MM.1S (cell line): ENCODE results near the gene PMFBP1.
A peak's percentile ranks its signal among the peaks of the same experiment; 100 is the strongest.

Experiments
- DNase-seq: peaks from one replicate; pipeline ENCODE4 v3.0.0-alpha.2; 2015
- H2AFZ ChIP-seq: fragments of 300-600 bp; sonication (generic); 2 replicates; pipeline ENCODE4 v1.6.0; 2016; ENCODE audit warnings: antibody characterized with exemption, low read length
- H3F3A ChIP-seq: fragments of 300-600 bp; sonication (generic); 2 replicates; pipeline ENCODE4 v1.6.1; 2016; ENCODE audit warnings: mild to moderate bottlenecking, antibody characterized with exemption, low read length, moderate library complexity, mixed read lengths; ENCODE audit not compliant: insufficient read depth
- H3K27ac ChIP-seq: fragments of 300-600 bp; sonication (generic); 2 replicates; pipeline ENCODE4 v1.5.1; 2016; ENCODE audit warnings: mild to moderate bottlenecking, low read length
- H3K27me3 ChIP-seq: fragments of 300-600 bp; sonication (generic); replicated peaks from 2 replicates; pipeline ENCODE4 v1.6.0; 2016; ENCODE audit warnings: low read length; ENCODE audit not compliant: insufficient read depth
- H3K36me3 ChIP-seq: fragments of 300-600 bp; sonication (generic); replicated peaks from 2 replicates; pipeline ENCODE4 v1.6.1; 2016; ENCODE audit warnings: mild to moderate bottlenecking, low read length, mixed read lengths; ENCODE audit not compliant: insufficient read depth
- H3K4me1 ChIP-seq: fragments of 300-600 bp; sonication (generic); 2 replicates; pipeline ENCODE4 v1.6.1; 2016; ENCODE audit warnings: low read length, mixed read lengths
- H3K4me2 ChIP-seq: fragments of 300-600 bp; sonication (generic); 2 replicates; pipeline ENCODE4 v1.6.0; 2016; ENCODE audit warnings: low read depth, low read length
- H3K4me3 ChIP-seq: fragments of 300-600 bp; sonication (generic); 2 replicates; pipeline ENCODE4 v1.5.1; 2016; ENCODE audit warnings: low read length, mixed read lengths
- H3K79me2 ChIP-seq: fragments of 300-600 bp; sonication (generic); 2 replicates; pipeline ENCODE4 v1.6.1; 2016; ENCODE audit warnings: mixed run types, low read length, mixed read lengths
- H3K9ac ChIP-seq: fragments of 300-600 bp; sonication (generic); 2 replicates; pipeline ENCODE4 v1.6.1; 2016; ENCODE audit warnings: low read length, mixed read lengths
- H3K9me2 ChIP-seq: fragments of 300-600 bp; sonication (generic); replicated peaks from 2 replicates; pipeline ENCODE4 v1.6.1; 2016; ENCODE audit warnings: mild to moderate bottlenecking, low read length, mixed read lengths; ENCODE audit not compliant: insufficient read depth
- H3K9me3 ChIP-seq: fragments of 300-600 bp; sonication (generic); replicated peaks from 2 replicates; pipeline ENCODE4 v1.6.1; 2016; ENCODE audit warnings: mild to moderate bottlenecking, low read length, mixed read lengths; ENCODE audit not compliant: insufficient read depth
- H4K20me1 ChIP-seq: fragments of 300-600 bp; sonication (generic); 2 replicates; pipeline ENCODE4 v1.6.1; 2016; ENCODE audit warnings: mild to moderate bottlenecking, low read length, moderate library complexity, mixed read lengths; ENCODE audit not compliant: insufficient read depth
- EZH2 ChIP-seq: fragments of 300-600 bp; sonication (generic); optimal IDR thresholded peaks from 2 replicates; pipeline ENCODE3; 2017; ENCODE audit warnings: low read depth, mild to moderate bottlenecking, antibody characterized with exemption, low read length, mixed read lengths
- EZH2phosphoT487 ChIP-seq: fragments of 300-600 bp; sonication (generic); IDR thresholded peaks from 2 replicates; pipeline ENCODE4 v1.6.1; 2018; ENCODE audit warnings: antibody characterized with exemption, low read length
- TF ChIP-seq, protein P1 (sequence below): fragments of 300-600 bp; sonication (generic); IDR thresholded peaks from 2 replicates; pipeline ENCODE4 v1.5.1; 2016; ENCODE audit warnings: antibody characterized with exemption, low read length, mixed read lengths

Gene PMFBP1

DNA sequence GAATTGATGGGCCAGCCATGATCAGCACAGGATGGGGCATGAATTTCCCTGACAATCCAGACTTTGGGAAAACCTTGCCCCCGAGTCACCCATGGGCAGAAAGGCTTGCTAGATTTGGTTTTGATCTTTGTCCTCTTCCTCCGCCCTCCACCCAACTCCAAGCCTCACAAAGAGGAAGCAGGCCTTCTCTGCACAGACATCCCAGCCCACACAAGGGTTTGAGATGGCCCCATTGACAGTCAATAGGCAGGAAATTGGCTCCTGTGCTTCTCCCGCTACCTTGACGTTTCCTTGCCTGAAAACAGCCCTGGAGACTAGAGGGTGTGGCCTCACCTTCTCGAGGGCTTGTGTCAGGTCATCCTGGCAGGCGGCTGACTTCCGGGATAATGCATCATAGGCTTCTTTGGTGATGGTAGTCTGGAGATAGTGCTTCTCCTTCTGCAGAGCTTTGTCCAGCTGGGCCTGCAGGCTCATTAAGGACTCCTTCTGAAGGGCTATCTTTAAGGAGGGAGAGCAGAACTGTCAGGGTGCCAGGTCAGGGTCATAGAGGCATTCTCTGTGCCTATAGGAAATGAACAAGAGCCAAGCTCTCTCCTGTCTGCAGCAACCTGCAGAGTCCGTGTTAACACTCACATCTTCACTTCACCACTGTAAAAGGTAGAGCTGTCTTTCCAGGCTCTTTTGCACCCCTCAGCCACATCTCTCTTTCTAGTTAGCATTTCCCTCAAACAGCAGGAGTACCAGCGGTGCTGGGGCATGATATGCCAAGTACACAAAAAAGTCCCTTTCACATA lies 46.1 kb downstream of the PMFBP1 start:
- H3K79me2 ChIP-seq = no peaks in the 10 kb centered on the region
- H3K4me1 ChIP-seq = 0 out of 2 replicates have a peak, but pooled peaks cover 12% of the 10 kb centered on the region
- no peaks in the 10 kb centered on the region for H3K36me3 ChIP-seq
- no peaks in the 10 kb centered on the region for H3K9me3 ChIP-seq
- H3K27me3 ChIP-seq = no peaks in the 10 kb centered on the region
- no peak overlapping the region for H3K4me2 ChIP-seq
- DNase-seq = no peak
- TF ChIP-seq, protein P1, sequence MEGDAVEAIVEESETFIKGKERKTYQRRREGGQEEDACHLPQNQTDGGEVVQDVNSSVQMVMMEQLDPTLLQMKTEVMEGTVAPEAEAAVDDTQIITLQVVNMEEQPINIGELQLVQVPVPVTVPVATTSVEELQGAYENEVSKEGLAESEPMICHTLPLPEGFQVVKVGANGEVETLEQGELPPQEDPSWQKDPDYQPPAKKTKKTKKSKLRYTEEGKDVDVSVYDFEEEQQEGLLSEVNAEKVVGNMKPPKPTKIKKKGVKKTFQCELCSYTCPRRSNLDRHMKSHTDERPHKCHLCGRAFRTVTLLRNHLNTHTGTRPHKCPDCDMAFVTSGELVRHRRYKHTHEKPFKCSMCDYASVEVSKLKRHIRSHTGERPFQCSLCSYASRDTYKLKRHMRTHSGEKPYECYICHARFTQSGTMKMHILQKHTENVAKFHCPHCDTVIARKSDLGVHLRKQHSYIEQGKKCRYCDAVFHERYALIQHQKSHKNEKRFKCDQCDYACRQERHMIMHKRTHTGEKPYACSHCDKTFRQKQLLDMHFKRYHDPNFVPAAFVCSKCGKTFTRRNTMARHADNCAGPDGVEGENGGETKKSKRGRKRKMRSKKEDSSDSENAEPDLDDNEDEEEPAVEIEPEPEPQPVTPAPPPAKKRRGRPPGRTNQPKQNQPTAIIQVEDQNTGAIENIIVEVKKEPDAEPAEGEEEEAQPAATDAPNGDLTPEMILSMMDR = no peak
- TF ChIP-seq EZH2 = no peak
- TF ChIP-seq EZH2phosphoT487 = no peak
- no peak overlapping the region for H2AFZ ChIP-seq
- no peaks in the 10 kb centered on the region for H4K20me1 ChIP-seq
- no peak overlapping the region for H3K27ac ChIP-seq
- no peaks in the 10 kb centered on the region for H3K9me2 ChIP-seq
- H3K9ac ChIP-seq = no peak overlapping the region
- H3F3A ChIP-seq = no peaks in the 10 kb centered on the region
- no peak overlapping the region for H3K4me3 ChIP-seq

DNA sequence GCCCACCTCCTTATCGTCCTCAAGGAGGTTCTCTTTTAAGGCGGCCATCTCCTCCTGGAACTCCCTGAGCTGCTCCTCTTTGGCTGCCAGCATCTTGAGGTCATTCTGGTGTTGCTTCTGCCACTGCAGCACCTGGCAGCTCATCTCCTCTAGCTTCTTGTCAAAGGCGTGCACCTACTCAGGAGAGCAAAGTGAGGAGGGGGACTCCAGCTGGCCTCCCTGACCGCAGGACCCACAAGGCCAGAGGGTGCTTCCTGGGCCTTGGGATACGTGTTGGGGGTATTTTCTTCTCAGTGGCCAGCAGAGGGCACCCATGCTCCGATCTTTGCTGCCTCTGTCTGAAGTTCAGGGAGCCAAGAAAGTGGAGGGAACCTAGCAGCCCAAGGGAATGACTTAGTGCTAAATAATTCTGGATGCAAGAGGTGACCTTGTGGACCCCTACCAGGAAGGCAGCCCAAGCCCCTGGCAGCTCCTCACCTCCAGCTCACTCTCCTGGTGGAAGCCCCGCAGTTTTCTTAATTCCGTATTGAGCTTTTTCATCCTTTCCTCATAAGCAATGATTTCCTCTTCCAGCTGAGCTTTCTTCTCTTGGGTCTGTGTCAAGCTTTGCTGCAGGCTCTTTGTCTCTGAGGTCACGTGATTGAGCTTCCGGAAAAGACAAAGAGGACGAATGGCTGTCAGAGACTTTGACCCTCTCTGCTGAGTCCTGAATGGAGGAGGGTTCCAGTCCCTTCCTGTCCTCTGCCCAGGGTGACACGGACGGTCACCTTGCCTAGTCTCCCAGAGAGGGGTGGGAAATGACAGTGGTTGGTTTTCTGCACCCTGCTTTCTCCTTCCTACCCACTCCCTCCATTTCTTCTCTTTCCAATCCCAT lies 47.0 kb downstream of the PMFBP1 start:
- H3K4me3 ChIP-seq = no peak overlapping the region
- no peak overlapping the region for H3K9ac ChIP-seq
- H3K9me2 ChIP-seq = no peaks in the 10 kb centered on the region
- no peaks in the 10 kb centered on the region for H3K79me2 ChIP-seq
- H3K4me1 ChIP-seq = 0 out of 2 replicates have a peak, but pooled peaks cover 12% of the 10 kb centered on the region
- H3K36me3 ChIP-seq = no peaks in the 10 kb centered on the region
- H3F3A ChIP-seq = no peaks in the 10 kb centered on the region
- H2AFZ ChIP-seq = peak overlapping the region; percentile 69
- H3K9me3 ChIP-seq = no peaks in the 10 kb centered on the region
- no peak overlapping the region for H3K27ac ChIP-seq
- H4K20me1 ChIP-seq = no peaks in the 10 kb centered on the region
- peak; percentile 62 for DNase-seq
- no peaks in the 10 kb centered on the region for H3K27me3 ChIP-seq
- H3K4me2 ChIP-seq = no peak overlapping the region
- no peak for TF ChIP-seq EZH2phosphoT487
- no peak for TF ChIP-seq EZH2
- TF ChIP-seq, protein P1 = peak; percentile 84

DNA sequence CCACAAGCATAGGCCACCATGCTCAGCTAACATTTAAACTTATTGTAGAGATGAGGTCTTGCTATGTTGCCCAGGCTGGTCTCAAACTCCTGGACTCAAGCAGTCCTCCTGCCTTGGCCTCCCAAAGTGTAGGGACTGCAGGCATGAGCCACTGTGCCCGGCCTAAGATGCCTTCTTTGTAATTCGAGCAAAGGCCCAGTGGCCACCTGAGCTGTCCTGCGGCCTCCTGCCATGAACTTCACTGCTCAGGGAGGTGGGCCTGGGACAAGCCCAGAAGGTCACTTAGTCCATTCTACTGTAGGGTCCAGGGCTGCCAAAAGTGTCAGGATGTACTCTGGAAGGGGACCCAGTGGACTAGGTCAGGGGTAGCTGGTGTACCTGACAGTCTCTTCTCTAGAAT lies 47.8 kb downstream of the PMFBP1 start:
- Histone ChIP-seq H3K4me1 (0 out of 2 replicates have a peak, but pooled peaks cover 12% of the 10 kb centered on the region), H3K36me3 (no peaks in the 10 kb centered on the region), H3K9me3 (no peaks in the 10 kb centered on the region), H3K9me2 (no peaks in the 10 kb centered on the region), H2AFZ (no peak overlapping the region), H3F3A (no peaks in the 10 kb centered on the region), H3K9ac (no peak overlapping the region), H3K4me3 (no peak overlapping the region), H4K20me1 (no peaks in the 10 kb centered on the region), H3K79me2 (no peaks in the 10 kb centered on the region), H3K27ac (no peak overlapping the region), H3K27me3 (no peaks in the 10 kb centered on the region), H3K4me2 (no peak overlapping the region)
- DNase-seq = no peak
- TF ChIP-seq EZH2phosphoT487 = no peak
- TF ChIP-seq, protein P1 = no peak
- no peak for TF ChIP-seq EZH2
